ENCODE data around the gene GDPD1.
"Not testable (repeated sequence)": the region's sequence is repeated elsewhere in the genome, so short reads cannot be mapped to it uniquely, and the experiment has no call there.

Gene GDPD1

DNA sequence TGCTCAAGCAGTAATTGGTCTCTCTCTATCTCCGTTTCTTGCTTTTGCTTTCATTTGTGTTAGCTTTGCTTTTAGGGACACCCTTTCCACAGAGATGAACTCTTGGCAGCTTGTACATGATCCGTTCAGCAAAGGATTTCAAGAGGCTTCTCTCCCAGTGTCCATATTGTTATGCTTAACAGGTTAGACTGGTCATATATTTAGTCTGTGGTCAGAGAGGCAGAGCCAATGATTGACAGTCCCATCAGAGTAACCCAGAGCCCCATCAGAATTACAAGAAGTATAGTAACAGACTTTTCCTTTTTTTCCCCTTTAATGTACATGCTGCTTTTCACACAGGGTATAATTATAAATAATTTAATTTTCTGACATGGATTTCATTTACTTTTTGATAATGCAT is 34.4 kb downstream of the GDPD1 start:
- DNase-seq, result no peak

DNA sequence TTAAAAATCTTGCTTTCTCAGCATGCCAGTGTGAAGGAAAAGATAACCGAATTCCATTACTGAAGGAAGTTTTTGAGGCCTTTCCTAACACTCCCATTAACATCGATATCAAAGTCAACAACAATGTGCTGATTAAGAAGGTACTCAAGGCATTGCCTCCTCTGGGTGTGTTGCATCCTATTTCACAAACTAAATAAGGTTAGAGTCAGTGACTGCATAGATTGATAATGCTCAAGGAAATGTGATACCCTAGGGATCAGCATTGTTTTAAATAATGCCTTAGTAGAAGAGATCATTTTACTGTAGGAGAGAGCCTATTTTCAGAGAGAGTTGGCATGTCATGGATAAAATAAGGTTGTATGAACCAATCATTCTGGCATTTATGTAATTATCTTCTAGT is 36.8 kb downstream of the GDPD1 start:
- DNase-seq, result no peak

DNA sequence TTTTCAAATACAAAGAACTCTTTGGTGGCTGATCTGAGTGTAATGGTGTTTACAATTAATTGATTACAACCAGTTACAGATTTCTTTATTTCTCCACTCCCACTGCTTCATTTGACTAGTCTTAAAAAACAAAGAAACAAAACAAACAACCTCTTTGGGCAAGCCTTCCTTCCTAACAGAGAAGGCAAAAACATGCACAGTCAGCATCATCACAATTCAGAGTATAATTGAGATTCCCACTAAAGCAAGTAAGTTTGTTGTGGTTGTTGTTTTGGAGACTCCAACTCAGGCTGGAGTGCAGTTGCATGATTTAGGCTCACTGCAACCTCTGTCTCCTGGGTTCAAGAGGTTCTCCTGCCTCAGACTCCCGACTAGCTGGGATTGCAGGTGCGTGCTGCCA is 40.4 kb downstream of the GDPD1 start:
- no peak for DNase-seq

DNA sequence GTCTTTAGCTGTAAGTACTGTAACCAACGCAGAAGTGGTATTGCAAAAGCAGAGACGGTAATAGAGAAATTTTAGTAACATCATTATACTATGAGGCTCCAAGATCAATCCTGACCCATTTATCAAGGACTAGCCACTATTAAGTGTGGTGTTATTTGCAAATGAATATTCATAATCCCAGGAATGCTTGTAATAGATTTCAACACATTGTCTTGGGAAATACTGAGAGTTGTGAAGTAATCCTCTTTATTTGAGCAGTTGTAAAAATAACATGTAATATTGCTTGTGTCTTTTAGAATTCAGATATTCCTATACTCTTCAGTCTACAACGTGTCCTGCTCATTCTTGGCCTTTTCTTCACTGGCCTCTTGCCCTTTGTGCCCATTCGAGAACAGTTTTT is 46.4 kb downstream of the GDPD1 start:
- DNase-seq, result no peak

DNA sequence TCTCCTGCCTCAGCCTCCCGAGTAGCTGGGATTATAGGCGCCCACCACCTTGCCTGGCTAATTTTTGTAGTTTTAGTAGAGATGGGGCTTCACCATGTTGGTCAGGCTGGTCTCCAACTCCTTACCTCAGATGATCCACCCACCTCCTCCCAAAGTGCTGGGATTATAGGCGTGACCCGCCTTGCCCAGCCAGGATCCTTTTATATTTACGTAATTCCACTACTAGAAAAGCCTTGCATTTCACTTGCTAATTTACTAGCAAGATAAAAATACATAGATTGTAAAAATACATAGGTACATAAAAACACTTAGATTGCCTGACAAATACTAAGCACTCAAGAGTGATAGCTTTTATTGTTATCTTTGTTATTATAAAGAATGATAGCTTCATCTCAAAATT is 47.5 kb downstream of the GDPD1 start:
- DNase-seq, result no peak

DNA sequence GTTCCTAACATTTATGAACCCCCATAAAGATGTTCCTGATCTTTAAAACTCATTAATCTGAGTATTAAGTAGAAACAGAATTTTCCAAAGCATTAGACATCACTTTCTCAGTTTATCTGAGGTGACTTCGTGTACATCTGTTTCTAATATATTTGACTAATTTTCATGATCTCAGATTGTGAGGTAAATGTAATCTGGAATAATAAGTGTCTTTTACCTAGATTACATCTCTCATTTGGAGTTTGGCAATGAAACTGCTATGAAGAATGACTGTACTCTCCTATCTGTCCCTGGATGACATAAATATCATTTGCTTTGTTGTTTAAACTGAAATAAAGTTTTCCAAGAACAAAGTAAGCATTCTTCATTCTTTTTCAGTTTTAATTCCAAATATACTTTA is 55.3 kb downstream of the GDPD1 start:
- no peak for DNase-seq

DNA sequence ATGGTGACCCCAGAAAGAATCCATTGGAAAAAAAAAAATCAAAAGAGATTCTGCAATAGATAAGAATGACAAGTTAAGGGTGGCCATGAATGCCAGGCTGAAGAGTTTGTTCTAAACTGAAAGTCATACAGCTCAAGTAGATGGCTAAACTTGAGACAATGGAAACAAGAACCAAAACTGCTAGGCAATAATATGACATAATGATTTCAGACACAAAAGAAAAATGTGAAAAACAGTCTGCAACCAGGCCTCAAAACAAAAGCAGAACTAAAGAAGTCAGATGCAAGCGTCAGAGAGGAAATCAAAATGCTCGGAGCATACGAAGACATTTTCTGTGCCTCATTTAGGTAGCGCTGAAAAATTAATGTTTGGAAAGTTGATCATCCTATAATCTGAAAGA is 56.7 kb downstream of the GDPD1 start:
- DNase-seq, result no peak

DNA sequence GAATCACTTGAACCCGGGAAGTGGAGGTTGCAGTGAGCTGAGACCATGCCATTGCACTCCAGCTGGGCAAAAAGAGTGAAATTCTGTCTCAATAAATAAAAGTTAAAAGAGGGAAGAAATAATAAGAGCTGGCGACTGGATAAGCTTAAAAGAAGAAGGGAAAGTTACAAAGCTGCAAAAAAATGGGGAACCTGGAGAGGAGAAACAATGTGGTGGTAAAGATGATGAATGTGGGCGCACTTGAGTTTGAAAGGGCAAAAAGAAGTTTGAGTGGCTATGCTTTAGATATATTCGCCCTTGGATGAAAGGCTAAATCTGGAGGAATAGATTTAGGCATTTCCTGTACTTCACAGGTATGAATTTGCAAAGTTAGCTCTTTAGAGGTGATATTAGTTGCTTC is 58.1 kb downstream of the GDPD1 start:
- no peak for DNase-seq

DNA sequence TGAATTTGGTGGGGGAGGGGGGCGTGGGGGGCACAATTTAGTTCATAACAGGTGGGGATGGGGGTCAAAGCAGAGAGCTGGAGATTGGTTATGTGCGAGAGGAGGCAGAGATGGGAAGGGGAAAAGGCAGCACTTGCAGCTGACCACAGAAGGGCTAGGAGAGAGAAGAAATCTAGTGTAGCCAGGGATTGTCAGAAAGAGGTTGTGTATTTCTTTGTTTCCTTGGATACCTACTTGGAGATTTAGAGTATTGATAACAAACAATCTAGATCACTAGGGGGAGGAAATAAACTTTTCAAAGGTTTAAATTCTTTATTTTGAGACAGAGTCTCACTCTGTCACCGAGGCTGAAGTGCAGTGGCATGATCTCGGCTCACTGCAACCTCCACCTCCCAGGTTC is 64.0 kb downstream of the GDPD1 start:
- no peak for DNase-seq

DNA sequence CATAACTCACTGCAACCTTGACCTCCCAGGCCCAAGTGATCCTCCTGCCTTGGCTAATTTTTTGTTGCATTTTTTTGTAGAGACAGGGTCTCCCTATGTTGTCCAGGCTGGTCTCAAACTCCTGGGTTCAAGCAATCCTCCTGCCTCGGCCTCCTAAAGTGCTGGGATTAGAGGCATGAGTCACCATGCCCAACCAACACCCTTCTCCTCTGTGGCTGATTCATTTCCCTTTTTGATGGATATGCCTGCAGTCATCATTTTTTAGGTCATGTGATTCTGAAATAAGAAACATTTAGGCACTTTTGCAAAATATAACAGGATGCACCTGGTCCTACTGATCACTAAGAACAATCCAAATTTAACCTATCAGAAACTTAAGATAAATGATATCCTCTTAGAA is 67.1 kb downstream of the GDPD1 start:
- no peak for DNase-seq

DNA sequence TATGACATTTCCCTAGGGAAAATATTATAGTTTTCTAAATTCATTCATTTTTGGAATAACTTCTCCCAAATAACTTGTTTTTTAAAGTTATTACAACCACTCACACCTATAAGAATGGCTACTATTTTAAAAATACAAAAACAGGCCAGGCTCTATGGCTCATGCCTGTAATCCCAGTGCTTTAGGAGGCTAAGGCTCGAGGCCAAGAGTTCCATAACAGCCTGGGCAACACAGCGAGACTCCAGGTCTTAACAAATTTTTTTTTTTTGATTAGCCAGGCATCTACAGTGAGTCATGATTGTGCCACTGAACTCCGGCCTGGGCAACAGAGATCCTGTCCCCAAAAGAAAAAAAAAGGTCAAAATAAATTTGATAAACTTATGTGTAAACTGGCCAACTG is 67.6 kb downstream of the GDPD1 start:
- DNase-seq, result no peak

DNA sequence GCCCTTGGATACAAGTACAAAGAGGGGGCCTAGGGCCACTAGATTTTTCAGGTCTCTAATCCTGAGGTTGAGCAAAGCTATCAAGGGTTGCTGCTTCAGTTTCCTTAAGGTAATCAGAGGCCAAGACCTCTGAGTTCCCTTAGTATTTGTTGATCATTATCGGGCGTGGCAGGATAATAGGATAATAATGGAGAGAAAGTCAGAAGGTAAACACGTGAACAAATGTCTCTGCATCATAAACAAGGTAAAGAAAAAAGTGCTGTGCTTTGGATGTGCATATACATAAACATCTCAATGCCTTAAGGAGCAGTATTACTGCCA is 69.6 kb downstream of the GDPD1 start:
- DNase-seq, result no peak

DNA sequence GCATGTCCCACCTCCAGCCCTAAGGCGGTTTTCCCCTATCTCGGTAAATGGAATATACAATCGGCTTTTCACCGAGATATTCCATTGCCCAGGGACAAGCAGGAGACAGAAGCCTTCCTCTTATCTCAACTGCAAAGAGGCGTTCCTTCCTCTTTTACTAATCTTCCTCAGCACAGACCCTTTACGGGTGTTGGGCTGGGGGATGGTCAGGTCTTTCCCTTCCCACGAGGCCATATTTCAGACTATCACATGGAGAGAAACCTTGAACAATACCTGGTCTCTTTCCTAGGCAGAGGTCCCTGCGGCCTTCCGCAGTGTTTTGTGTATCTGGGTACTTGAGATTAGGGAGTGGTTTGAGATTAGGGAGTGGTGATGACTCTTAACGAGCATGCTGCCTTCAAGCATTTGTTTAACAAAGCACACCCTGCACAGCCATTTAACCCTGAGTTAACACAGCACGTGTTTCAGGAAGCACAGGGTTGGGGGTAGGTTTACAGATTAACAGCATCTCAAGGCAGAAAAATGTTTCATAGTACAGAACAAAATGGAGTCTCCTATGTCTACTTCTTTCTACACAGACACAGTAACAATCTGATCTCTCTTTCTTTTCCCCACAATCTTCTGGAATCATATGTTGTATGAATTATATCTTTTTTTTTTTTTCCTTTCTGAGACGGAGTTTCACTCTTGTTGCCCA is 70.1 kb downstream of the GDPD1 start:
- DNase-seq, result peak; percentile 50

DNA sequence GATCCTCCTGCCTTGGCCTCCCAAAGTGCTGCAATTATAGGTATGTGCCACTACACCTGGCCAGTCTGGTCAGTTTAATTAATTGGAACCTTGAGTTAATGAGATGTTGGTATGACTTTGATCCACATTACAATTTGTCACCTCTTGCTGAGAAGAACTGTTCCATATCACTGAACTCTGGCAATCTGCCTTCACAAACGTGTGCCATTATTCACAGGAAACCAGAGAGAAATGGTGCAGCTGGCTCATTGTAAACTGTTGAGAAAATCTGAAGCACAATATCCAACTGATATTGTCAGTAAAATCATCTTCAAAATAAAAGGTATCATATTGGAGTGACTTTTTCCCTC is 71.8 kb downstream of the GDPD1 start:
- no peak for DNase-seq

DNA sequence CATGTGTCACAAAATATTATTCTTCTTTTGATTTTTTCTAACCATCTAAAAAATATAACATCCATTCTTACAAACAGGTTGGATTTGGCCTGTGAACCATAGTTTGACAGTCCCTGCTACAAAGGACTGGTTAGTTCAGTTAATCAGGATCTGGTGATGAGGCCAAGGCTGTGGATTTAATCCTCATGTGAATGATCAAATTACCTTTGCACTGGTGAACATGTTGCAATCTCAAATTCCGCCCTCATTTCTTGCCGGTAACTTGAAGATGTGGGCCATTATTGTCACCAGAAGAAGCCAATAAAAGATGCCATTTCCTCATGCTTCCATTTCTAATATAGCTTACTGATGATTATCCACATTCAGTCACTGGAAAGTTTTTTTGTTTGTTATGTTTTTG is 75.9 kb downstream of the GDPD1 start:
- DNase-seq, result no peak

DNA sequence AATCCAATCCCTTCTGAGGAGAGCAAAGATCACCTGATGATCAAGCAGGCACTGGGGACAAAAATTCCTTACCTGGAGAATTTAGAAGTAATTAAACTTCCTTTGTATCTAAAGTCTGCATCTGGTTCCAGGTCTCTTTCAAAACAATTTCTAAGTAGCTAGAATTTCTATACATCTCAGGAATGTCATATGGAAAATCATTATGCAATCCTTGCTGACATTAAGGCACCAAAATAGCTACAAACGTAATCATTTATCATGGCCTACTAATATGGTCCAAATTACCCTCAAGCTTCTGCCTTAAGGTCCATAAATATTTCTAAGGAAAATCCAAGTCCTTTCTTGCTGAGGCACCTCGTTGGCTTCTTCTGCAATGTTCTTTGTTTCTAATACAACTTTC is 78.2 kb downstream of the GDPD1 start:
- DNase-seq, result no peak

DNA sequence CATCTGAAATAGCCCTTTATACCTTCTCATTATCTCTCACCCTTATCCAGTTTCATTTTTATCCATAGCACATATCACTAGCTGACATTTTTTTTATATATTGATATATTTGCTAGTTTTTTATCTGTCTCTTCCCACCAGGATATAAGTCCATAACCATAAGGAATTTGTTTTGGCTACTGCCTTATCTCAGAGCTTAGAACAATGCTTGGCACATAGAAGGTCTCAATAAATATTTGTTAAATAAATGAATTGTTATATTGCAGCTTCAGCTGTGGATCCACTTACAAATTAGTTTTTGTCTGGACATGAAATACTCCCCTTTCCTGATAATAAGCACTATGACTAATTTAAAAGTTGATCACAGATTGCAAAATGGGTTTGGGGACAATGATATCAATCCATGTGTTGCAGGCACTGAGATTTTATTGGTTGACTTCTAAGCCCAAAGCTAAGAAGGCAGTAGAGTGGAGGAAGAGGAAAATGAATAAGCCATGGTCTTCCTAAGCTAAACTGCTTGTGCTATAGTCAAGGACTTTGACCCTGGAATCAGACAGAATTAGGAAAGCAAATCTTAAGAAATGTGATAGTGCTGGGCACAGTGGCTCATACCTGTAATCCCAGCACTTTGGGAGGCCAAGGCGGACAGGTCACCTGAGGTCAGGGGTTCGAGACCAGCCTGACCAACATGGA is 79.2 kb downstream of the GDPD1 start:
- no peak for DNase-seq

DNA sequence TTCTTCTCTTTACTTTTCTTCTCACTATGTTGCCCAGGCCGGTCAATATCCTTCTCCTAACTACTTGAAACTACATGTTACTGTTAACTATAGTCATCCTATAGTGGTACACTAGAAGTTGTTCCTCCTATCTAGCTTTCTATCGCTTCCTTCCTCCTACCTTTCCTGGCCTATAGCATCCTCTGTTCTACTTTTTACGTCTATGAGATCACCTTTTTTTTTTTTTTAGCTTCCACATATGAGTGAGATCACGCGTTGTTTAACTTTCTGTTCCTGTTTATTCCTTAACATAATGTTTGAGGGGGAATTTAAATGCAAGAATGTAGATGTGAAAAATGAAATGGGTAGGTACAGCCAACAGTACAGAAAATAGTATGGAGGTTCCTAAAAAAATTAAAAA is 80.6 kb downstream of the GDPD1 start:
- no peak for DNase-seq

DNA sequence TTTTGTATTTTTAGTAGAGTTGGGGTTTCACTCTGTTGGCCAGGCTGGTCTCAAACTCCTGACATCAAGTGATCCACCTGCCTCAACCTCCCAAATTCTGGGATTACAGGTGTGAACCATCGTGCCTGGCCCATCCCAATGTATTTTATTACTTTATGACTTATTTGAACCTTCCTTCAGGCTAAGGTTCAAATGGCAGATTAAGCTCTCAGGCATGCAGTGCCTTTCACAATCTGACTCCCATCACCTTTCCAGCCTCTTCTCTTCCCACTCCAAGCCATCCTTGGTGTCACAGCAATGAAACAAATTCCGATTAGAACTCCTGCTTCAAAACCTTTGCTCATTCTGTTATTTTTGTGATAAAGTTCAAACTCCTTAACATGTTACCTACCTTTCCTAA is 84.5 kb downstream of the GDPD1 start:
- no peak for DNase-seq

DNA sequence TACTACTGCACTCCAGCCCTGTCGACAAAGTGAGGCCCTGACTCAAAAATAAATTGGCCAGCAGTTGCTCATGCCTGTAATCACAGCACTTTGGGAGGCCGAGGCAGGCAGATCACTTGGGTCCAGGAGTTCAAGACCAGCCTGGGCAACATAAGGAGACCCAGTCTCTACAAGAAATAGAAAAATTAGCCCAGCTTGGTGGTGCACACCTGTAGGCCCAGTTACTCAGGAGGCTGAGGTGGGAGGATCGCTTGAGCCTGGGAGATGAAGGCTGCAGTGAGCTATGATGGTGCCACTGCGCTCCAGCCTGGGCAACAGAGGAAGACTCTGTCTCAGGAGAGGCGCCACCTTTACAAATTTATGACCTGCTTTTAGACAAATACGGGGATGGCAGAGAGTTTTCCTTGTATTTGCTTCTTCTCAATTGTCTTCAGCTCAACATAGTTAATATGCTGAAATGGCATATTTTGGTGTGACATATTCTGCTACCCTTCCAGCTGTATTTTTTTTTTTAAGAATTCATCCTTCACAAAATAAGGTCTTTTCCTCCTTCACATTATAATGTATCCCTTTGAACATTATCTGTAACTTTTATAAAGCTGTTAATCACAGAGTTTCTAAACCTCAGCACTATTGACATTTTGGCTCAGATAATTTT is 90.1 kb downstream of the GDPD1 start:
- no peak for DNase-seq

DNA sequence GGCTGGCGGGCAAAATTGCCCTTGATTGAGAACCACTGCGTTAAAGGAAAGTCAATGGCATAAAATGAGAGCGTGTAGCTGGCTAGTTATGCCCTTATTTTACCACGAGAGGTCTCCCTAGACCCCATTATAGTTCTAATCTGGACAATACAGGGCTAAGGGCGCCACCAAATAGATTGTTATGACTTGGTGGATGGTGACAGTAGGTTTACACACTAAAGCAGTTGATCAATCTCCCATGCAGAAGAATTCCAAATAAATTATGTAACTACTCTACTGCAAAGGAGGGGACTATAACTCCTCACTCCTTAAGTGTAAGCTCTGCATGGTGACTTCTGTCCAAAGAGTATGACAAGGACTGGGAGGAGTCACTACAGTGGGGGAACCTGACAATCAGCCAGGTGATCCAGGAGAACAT is 90.7 kb downstream of the GDPD1 start:
- peak; percentile 76 for DNase-seq

DNA sequence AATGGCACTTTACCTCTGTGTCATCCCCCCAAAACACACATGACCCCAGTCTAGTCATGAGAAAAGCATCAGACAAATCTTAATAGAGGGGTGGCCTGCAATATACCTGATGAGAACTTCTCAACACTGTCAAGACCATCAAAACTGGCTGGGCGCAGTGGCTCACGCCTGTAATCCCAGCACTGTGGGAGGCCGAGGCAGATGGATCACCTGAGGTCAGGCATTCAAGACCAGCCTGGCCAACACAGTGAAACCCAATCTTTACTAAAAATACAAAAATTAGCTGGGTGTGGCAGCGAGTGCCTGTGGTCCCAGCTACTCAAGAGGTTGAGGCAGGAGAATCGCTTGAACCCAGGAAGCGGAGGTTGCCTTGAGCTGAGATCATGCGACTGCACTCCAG is 91.2 kb downstream of the GDPD1 start:
- DNase-seq, result not testable (repeated sequence)

DNA sequence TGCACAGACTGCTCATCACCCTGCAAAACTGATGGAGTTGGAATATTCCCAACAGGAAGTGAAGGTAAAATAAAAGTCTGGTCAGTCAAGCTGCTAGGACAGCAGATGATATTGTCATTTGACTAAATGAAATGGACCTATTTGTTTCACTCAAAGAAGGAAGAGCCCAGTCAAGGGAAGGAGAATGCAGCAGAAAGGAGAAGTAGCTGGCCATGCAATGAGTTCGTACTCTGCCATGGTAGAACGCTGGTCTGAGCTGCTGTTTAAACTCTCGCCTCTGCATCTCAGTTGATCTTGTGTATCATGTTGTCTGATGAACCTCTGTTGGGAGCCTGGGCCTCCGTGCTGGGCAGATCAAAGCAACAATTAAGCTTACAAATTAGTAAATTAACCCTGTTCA is 95.6 kb downstream of the GDPD1 start:
- no peak for DNase-seq

Data from NCI-H774 (cell line).